OCI-LY3 (cell line): Measurements from ENCODE around the gene NEMP1.

Source experiments
- H2AFZ ChIP-seq: fragments of 200-600, 300-600 bp; shearing (Covaris generic); 2 replicates; pipeline ENCODE4 v1.6.0; 2014; ENCODE audit warnings: antibody characterized with exemption, low read depth, low read length
- H3K27ac ChIP-seq: fragments of 200-600, 300-600 bp; sonication (generic); 2 replicates; pipeline ENCODE4 v1.5.1; 2014; ENCODE audit warnings: mild to moderate bottlenecking, low read length, moderate library complexity, mixed read lengths
- H3K27me3 ChIP-seq: fragments of 200-600, 300-600 bp; sonication (generic); 2 replicates; pipeline ENCODE4 v1.6.1; 2014; ENCODE audit warnings: low read depth, low read length, mixed read lengths
- H3K36me3 ChIP-seq: fragments of 200-600, 300-600 bp; sonication (generic); replicated peaks from 2 replicates; pipeline ENCODE3; 2014; ENCODE audit warnings: low read depth, low read length, mixed read lengths
- H3K4me1 ChIP-seq: fragments of 300-600, 200-600 bp; sonication (generic); 2 replicates; pipeline ENCODE4 v1.6.1; 2014; ENCODE audit warnings: low read length, mixed read lengths
- H3K4me2 ChIP-seq: fragments of 200-600, 300-600 bp; sonication (generic); 2 replicates; pipeline ENCODE4 v1.6.1; 2014; ENCODE audit warnings: low read length, mixed read lengths
- H3K4me3 ChIP-seq: fragments of 300-600, 200-600 bp; sonication (generic); 2 replicates; pipeline ENCODE4 v1.5.1; 2014; ENCODE audit warnings: antibody characterized with exemption, mild to moderate bottlenecking, low read length, moderate library complexity
- H3K79me2 ChIP-seq: fragments of 300-600, 200-600 bp; shearing (Covaris generic); 2 replicates; pipeline ENCODE4 v1.6.1; 2014; ENCODE audit warnings: mild to moderate bottlenecking, low read length, mixed read lengths
- H3K9ac ChIP-seq: fragments of 300-600, 200-600 bp; shearing (Covaris generic); 2 replicates; pipeline ENCODE4 v1.6.0; 2014; ENCODE audit warnings: mild to moderate bottlenecking, low read length, moderate library complexity
- H3K9me3 ChIP-seq: fragments of 200-600, 300-600 bp; shearing (Covaris generic); 2 replicates; pipeline ENCODE4 v1.6.1; 2014; ENCODE audit warnings: low read length, mixed read lengths; ENCODE audit not compliant: insufficient read depth
- H4K20me1 ChIP-seq: fragments of 200-600, 300-600 bp; sonication (generic); 2 replicates; pipeline ENCODE4 v1.6.1; 2016; ENCODE audit warnings: low read length, mixed read lengths; ENCODE audit not compliant: insufficient read depth
- EZH2phosphoT487 ChIP-seq: fragments of 200-600 bp; shearing (Covaris generic); IDR thresholded peaks from 2 replicates; pipeline ENCODE4 v1.6.1; 2018; ENCODE audit warnings: antibody characterized with exemption, mixed run types, low read depth
- TF ChIP-seq, protein P1 (sequence below): fragments of 200-600, 300-600 bp; sonication (generic); IDR thresholded peaks from 2 replicates; pipeline ENCODE4 v1.5.1; 2014; ENCODE audit warnings: antibody characterized with exemption, low read length, low read depth

Gene NEMP1

DNA sequence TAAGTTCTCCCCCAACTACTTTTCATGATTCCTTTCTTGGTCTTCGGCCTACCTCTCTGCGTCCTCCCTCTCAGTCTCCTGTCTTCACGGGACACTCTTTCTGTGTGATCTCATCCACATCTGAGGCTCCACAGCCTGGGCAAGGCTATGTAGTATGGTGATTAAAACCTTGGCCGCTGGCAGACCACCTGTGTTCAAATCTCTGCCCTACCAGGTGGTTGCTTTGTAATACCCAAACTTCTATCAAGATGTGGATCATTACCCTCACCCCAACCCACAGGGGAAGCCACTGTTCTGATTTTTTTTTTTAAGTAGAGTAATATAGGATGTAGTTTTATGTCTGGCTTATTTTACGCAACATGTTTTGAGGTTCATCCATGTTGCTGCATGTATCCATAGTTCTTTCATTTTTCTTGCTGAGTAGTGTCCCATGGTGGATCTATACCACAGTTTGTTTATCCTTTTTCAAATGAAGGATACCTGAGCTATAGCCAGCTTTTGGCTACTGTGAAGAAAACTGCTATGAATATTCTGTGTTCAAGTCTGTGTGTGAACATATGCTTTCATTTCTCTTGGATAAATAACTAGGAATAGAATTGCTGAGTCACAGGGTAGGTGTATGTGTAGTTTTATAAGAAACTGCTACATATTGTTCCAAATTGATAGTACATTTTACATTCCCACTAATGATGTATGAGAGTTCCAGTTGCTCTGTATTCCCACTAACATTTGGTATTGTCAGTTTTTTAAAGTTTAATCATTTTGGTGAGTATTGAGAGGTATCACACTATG lies 40.9 kb upstream of the NEMP1 start:
- peak overlapping the region; percentile 22 for H2AFZ ChIP-seq
- H3K4me2 ChIP-seq = peak overlapping the region; percentile 35

DNA sequence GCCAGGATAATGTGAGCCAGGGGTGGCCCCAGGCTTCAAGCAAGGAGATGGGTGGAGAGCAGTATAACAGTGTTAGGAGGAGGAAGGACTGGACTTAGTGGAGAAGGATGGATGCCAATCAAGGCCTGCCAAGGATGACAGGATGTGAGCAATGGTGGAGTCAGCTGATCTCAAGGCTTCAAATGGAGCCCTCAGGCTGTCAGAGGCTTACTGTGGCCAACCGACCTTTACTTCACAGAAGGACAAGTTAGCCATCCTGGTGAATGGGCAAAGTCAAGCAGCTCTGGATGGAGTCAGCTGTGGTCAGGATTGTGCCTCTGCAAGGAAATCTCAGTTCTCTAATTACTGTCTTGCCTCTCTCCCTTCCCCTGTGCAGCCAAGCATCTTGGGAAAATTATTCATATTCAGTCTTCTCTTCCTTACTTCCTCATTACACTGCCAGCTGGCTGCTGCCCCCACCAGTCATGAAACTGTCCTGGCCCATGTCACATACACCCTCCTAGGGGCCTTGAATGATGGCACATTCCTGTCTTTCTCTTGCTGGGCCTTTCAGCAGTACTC lies 40.2 kb upstream of the NEMP1 start:
- Histone ChIP-seq H3K4me2 (peak overlapping the region; percentile 35), H2AFZ (peak overlapping the region; percentile 22), H3K9ac (no peak overlapping the region), H3K79me2 (no peaks in the 10 kb centered on the region), H4K20me1 (no peaks in the 10 kb centered on the region), H3K36me3 (peaks cover 2% of the 10 kb centered on the region), H3K27ac (no peak overlapping the region), H3K4me1 (peaks cover 16% of the 10 kb centered on the region), H3K9me3 (peaks cover 4% of the 10 kb centered on the region; the same call in 1 of the 2 replicates), H3K4me3 (no peak overlapping the region), H3K27me3 (no peaks in the 10 kb centered on the region)
- no peak for TF ChIP-seq EZH2phosphoT487
- TF ChIP-seq, protein P1, sequence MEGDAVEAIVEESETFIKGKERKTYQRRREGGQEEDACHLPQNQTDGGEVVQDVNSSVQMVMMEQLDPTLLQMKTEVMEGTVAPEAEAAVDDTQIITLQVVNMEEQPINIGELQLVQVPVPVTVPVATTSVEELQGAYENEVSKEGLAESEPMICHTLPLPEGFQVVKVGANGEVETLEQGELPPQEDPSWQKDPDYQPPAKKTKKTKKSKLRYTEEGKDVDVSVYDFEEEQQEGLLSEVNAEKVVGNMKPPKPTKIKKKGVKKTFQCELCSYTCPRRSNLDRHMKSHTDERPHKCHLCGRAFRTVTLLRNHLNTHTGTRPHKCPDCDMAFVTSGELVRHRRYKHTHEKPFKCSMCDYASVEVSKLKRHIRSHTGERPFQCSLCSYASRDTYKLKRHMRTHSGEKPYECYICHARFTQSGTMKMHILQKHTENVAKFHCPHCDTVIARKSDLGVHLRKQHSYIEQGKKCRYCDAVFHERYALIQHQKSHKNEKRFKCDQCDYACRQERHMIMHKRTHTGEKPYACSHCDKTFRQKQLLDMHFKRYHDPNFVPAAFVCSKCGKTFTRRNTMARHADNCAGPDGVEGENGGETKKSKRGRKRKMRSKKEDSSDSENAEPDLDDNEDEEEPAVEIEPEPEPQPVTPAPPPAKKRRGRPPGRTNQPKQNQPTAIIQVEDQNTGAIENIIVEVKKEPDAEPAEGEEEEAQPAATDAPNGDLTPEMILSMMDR = no peak

More for the DNA sequence above, 40.9 kb upstream of the NEMP1 start:
- Histone ChIP-seq H3K9me3 (peaks cover 7% of the 10 kb centered on the region; the same call in 1 of the 2 replicates), H3K4me3 (no peak overlapping the region), H3K9ac (no peak overlapping the region), H3K79me2 (no peaks in the 10 kb centered on the region), H3K36me3 (peaks cover 3% of the 10 kb centered on the region), H4K20me1 (no peaks in the 10 kb centered on the region), H3K4me1 (peaks cover 16% of the 10 kb centered on the region), H3K27me3 (peaks cover 1% of the 10 kb centered on the region), H3K27ac (no peak overlapping the region)
- TF ChIP-seq, protein P1 = no peak
- no peak for TF ChIP-seq EZH2phosphoT487

DNA sequence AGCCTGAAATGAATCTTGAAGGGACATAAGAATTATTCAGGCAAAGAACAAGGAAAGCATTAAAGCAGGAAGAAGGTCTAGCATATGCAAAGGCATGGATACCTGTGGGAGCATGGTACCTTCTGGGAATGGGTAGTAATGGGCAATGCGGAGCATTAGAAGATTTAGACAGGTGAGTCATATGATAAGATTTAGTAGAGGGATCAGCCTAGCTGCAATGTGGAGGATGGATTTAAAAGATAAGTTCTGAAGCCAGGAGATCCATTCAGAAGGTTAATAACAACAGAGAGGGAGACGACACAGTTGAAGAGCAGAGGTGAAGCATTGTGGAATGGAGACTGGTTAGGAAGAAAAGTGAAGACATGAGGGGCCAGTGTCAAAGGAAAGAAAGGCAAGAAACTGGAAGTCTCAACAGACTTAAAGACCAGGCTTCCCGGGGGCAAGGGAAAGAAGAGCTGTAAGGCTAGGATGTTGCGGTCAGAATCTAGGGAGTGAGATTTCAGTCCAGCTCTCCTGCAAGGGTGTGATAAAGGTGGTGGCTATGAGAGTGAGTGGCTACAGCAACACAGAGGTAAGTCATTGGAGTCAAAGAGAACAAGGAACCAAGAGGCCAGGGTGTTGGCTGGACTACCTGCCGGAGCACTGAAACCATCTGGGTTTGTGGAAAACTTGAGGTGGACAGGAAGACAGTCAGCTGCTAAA lies 38.1 kb upstream of the NEMP1 start:
- H3K4me2 ChIP-seq = no peak overlapping the region
- no peaks in the 10 kb centered on the region for H4K20me1 ChIP-seq
- H3K4me1 ChIP-seq = peaks cover 22% of the 10 kb centered on the region
- no peak overlapping the region for H3K9ac ChIP-seq
- TF ChIP-seq EZH2phosphoT487 = no peak
- TF ChIP-seq, protein P1 = no peak
- H3K79me2 ChIP-seq = peaks cover 2% of the 10 kb centered on the region
- H3K27ac ChIP-seq = no peak overlapping the region
- no peak overlapping the region for H3K4me3 ChIP-seq
- no peaks in the 10 kb centered on the region for H3K36me3 ChIP-seq
- no peaks in the 10 kb centered on the region for H3K9me3 ChIP-seq
- H3K27me3 ChIP-seq = no peaks in the 10 kb centered on the region
- H2AFZ ChIP-seq = no peak overlapping the region
